NCI-H1092 treated with DMSO at 0.1 percent for 48 hours (cell line): ENCODE results near the gene ARL15.

Experiments
- DNase-seq: peaks from one replicate; lab custom pipeline; 2025; lab: John Stamatoyannopoulos, UW

ARL15 gene

GRCh38 chr5:53934151-53934820, 376.1 kb downstream of the ARL15 start:
- no peak for DNase-seq

GRCh38 chr5:53932351-53932750, 378.0 kb downstream of the ARL15 start:
- no peak for DNase-seq

- DNase-seq = no peak
Observed at GRCh38 chr5:53930457-53930856, 379.9 kb downstream of the ARL15 start.

GRCh38 chr5:53929570-53929969, 380.8 kb downstream of the ARL15 start:
- DNase-seq = no peak

- no peak for DNase-seq
Observed at GRCh38 chr5:53929152-53929551, 381.2 kb downstream of the ARL15 start.

- DNase-seq = no peak
Observed at GRCh38 chr5:53928641-53929040, 381.7 kb downstream of the ARL15 start.

DNA sequence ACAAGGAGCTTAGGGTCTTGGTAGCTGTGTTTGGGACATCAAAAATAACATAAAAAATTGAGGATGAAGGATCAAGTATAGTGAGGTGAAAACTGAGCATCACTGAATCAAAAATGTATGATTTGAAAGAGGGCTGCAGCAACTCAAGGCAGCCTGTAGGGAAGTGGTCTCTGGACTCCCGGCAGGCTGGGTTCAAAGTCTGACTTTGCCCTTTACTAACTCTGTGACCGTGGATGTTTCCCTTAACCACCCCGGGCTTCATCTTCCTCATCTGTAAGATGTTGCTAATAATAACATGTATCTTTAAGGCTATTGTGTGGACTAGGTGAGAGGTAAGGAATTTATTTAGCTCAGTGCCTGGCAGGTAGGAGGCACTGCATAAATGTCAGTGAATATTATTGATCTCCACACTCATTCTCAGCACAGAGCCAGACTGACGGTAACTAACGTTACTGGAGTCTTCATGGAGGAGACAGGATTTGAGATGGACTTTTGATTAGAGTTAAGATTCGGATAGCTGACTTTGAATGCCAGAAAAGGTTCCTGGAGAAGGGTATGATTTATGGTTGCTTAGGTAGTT, 382.6 kb downstream of the ARL15 start:
- no peak for DNase-seq

DNA sequence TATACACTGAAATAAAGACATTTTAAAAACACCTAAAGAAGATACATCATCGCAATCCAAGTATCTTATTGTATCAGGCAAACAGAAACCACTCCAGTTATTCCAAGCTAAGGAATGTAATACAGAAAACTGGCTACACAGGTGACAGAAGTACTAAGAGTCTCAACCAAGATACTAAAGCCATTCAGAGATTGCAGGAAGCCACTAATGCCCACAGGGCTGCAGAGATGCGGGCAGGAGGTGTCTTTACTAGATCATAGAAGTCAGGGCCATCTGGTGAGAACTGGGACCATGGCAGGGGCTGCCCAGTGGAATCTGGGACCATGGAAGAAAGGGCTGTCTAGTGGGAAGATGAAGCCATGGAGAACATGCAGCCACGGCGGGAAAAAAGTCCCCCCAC, 384.3 kb downstream of the ARL15 start:
- no peak for DNase-seq

- no peak for DNase-seq
Observed at GRCh38 chr5:53924392-53924791, 386.0 kb downstream of the ARL15 start.

DNA sequence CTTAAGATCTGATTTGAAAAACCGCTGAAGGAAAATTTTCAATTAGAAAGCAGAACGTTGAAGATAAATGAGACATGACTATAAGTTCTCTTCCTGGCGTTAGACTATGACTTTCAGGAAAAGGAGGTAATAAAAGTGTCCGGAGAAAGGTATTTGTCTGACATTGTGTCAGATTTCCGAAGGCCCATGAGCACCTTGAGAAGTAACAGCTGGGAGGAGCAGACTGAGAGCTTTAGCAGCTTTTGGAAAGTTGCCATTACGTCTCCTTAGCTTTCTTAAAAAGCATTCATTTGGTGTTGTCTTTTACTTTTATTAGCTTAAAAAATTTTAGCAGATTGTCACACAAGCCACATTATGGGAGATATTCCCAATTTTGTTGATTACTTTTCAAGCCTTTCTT, 386.4 kb downstream of the ARL15 start:
- DNase-seq = no peak

GRCh38 chr5:53922508-53923498, 387.6 kb downstream of the ARL15 start:
- DNase-seq = no peak

DNA sequence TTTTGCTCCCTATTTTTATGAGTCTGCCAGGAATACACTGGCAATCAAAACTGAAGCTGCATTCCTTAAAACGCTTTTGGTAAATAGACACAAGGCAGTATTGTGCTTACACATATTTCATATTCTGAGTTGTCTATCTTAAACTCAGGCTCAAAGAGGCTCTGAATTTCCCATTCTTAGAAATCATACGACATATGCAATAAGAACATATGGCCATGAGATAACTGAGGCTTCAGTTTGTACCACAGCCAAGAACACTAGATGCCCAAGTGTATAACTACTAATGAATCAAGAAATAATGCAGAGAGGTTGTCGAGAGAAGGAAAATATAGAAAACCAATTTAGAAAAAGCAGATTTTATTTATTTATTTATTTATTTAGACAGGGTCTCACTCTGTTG, 392.5 kb downstream of the ARL15 start:
- no peak for DNase-seq

GRCh38 chr5:53917095-53917494, 393.3 kb downstream of the ARL15 start:
- no peak for DNase-seq

DNA sequence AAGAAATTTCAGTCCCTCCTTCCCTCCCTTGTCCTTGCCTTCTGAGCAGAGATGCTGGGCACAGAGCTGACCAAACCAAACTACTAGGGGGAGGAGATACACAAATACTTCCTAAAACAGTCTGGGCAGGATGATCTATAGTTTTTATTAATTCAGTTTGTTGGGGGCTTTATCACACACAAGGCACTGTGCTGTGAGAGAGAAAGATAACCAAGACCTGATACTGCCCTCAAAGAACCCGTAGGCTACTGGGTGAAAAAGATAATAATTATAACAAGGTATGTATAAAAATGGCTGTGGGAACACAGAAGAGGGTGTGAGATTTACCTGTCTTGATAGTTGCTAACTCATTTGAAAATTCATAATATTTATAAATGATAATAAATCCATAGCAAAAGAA, 395.3 kb downstream of the ARL15 start:
- DNase-seq = no peak

DNA sequence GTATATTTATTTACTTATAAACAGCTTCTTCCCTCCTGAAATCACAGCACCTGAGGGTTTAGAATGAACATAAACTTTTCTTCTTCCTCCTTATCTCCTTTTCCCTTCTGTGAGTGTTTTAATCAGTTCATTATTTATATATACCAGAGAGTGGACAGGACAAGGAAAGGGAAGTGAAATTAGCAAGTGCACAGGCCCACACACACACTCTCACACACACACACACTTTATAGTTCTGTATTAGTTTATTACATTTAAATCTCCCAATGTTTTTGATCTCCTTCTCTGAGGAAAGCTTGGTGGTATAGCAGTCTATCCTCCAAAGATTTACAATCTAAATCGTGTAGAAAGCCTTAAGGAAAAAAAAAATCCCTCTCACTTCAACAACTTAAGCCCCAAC, 396.4 kb downstream of the ARL15 start:
- DNase-seq = no peak

DNA sequence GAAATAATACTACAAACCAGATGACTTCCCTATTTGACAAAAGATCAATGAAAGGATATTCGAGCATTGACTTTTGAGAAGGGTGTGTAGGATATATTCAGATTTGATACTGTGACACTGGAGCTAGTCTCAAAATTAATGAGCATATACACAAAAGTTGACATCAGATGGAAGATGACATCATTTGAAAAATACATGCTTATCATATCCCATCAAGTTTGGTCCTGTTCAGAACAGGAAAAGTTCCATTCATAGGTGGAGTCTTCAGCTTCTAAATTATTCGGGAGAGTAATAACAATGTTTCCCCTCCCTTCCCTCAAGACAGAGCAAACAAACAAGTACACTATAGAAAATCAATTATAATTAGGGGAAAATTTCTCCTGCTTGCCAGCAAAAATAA, 401.6 kb downstream of the ARL15 start:
- DNase-seq = no peak

GRCh38 chr5:53907827-53908226, 402.5 kb downstream of the ARL15 start:
- no peak for DNase-seq

- DNase-seq = no peak
Observed at GRCh38 chr5:53906736-53907135, 403.6 kb downstream of the ARL15 start.

DNA sequence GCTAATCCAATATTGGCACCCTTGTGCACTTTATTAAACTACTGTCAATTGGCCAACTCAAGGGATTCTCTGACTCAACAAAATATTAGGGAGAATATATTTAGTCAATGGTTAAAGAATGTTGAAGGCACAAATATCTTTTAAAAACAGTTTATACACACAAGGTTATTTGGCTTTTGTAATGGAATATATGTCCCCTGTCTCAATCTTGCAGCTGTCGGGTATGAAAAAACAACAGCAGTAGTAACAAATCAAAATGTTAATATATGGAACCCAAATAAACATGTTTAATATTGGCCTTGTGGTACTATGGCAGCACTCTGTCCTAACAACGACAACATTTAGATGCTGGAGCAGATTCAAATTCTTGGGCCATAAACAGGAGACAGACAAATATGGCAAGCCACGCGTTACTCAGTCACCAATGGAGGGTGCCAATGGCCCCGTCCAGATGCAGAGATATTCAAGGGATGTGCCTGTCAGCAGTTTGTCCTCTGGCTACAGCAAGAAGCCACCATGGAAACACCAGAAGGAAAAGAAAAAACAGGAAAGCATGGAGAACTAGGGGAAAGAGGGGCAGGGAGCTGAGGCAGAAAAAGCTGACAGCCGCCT, 408.0 kb downstream of the ARL15 start:
- DNase-seq = no peak

- DNase-seq = peak; percentile 3
Observed at GRCh38 chr5:53900677-53901076, 409.7 kb downstream of the ARL15 start.

DNA sequence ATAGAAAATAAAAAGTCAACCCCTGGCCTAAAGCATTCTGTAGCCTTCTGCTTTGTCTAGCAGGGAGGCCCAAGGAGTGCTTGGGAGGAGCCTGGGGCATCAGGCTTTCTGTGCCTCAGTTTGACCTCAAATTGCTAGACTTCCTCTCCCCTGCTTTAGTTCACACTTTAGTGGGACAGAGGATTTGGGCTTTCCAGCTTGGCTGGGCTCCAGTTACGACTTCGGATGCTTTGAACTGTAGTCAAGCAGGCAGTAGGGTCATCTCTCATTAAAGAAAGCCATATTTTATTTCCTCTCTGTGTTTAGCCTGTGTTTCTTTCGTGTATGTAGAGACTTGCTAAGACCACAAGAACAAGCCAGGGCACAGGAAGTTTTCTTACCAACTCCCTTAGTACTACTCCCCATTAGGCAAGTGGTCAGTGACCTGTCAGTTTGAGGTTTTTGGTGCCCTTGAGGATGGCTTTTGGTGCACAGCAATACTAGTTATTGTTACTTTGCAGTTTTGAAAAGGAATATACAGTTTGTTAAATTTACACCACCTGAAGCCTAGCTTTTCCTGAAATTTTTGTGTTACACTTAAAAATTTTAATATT, 415.2 kb downstream of the ARL15 start:
- no peak for DNase-seq

GRCh38 chr5:53893626-53894025, 416.7 kb downstream of the ARL15 start:
- no peak for DNase-seq
